Mesenchymal stem cell (in vitro differentiated cells and primary cell): ENCODE measurements around the gene GRIK4.

ENCODE experiments used
- DNase-seq: peaks from one replicate; pipeline ENCODE4 v3.0.0-alpha.2; 2013
- H2AFZ ChIP-seq: one replicate; pipeline ENCODE4 v1.6.1; 2013; ENCODE audit warnings: low read depth, mild to moderate bottlenecking, control low read depth, inconsistent platforms, low read length, moderate library complexity
- H2AK5ac ChIP-seq: 2 replicates; pipeline ENCODE4 v1.6.1; 2013; ENCODE audit warnings: low read length, moderate library complexity, mild to moderate bottlenecking, inconsistent platforms; ENCODE audit not compliant: severe bottlenecking
- H2BK120ac ChIP-seq: one replicate; pipeline ENCODE4 v1.6.1; 2013; ENCODE audit warnings: low read depth, mild to moderate bottlenecking, inconsistent platforms, low read length, moderate library complexity
- H2BK12ac ChIP-seq, 2 experiments: one replicate each; pipeline ENCODE4 v1.6.1; 2013; ENCODE audit warnings: inconsistent platforms in 2 of 2, low read length in 2 of 2, mild to moderate bottlenecking in 2 of 2, moderate library complexity in 2 of 2, control low read depth in 1 of 2
- H2BK15ac ChIP-seq: one replicate; pipeline ENCODE4 v1.6.1; 2013; ENCODE audit warnings: mild to moderate bottlenecking, low read depth, inconsistent platforms; ENCODE audit not compliant: poor library complexity, severe bottlenecking
- H2BK5ac ChIP-seq: 2 replicates; pipeline ENCODE4 v1.6.1; 2013; ENCODE audit warnings: low read depth, mild to moderate bottlenecking, low read length, control low read depth, inconsistent platforms; ENCODE audit not compliant: poor library complexity, severe bottlenecking
- H3K14ac ChIP-seq, 2 experiments: one replicate each; pipeline ENCODE4 v1.6.1; 2013; ENCODE audit warnings: inconsistent platforms in 2 of 2, low read length in 2 of 2, control low read depth in 1 of 2, mild to moderate bottlenecking in 1 of 2, moderate library complexity in 1 of 2
- H3K18ac ChIP-seq, 2 experiments: one replicate each; pipeline ENCODE4 v1.6.1; 2013; ENCODE audit warnings: inconsistent platforms in 2 of 2, low read length in 2 of 2, control low read depth in 1 of 2, low read depth in 1 of 2, mild to moderate bottlenecking in 1 of 2
- H3K23ac ChIP-seq, 2 experiments: one replicate each; pipeline ENCODE4 v1.6.1; 2013; ENCODE audit warnings: inconsistent platforms in 2 of 2, low read length in 2 of 2, mild to moderate bottlenecking in 2 of 2, moderate library complexity in 2 of 2, control low read depth in 1 of 2
- H3K27ac ChIP-seq: 2 replicates; pipeline ENCODE4 v1.5.1; 2013; ENCODE audit warnings: mild to moderate bottlenecking, moderate library complexity, low read length, control low read depth, inconsistent platforms; ENCODE audit not compliant: poor library complexity, severe bottlenecking
- H3K27me3 ChIP-seq, 2 experiments: 2 replicates each; pipeline versions ENCODE4 v1.6.1 to v1.7.0; 2013; ENCODE audit warnings: low read length in 2 of 2, mild to moderate bottlenecking in 2 of 2, moderate library complexity in 2 of 2, control low read depth in 1 of 2, inconsistent platforms in 1 of 2; ENCODE audit not compliant: control insufficient read depth in 1 of 2, insufficient read depth in 1 of 2
- H3K36me3 ChIP-seq, 2 experiments: 2 replicates each; pipeline versions ENCODE4 v1.6.1 to v1.7.0; 2013; ENCODE audit warnings: low read length in 2 of 2, control low read depth in 1 of 2, inconsistent platforms in 1 of 2, low read depth in 1 of 2, mild to moderate bottlenecking in 1 of 2; ENCODE audit not compliant: insufficient read depth in 2 of 2, control insufficient read depth in 1 of 2
- H3K4ac ChIP-seq, 2 experiments: one replicate each; pipeline ENCODE4 v1.6.1; 2013; ENCODE audit warnings: inconsistent platforms in 2 of 2, low read length in 2 of 2, mild to moderate bottlenecking in 2 of 2, moderate library complexity in 2 of 2, control low read depth in 1 of 2, low read depth in 1 of 2
- H3K4me1 ChIP-seq: 2 replicates; pipeline ENCODE4 v1.6.1; 2013; ENCODE audit warnings: low read depth, low read length, control low read depth; ENCODE audit not compliant: control insufficient read depth, insufficient read depth
- H3K4me2 ChIP-seq: 2 replicates; pipeline ENCODE4 v1.6.1; 2013; ENCODE audit warnings: low read length, mild to moderate bottlenecking, inconsistent platforms; ENCODE audit not compliant: poor library complexity, severe bottlenecking
- H3K4me3 ChIP-seq, 2 experiments: 2 replicates each; pipeline versions ENCODE4 v1.5.1 to v1.7.0; 2013; ENCODE audit warnings: low read length in 2 of 2, mild to moderate bottlenecking in 2 of 2, control low read depth in 1 of 2, low read depth in 1 of 2; ENCODE audit not compliant: insufficient read depth in 1 of 2
- H3K79me1 ChIP-seq: replicated peaks from 2 replicates; pipeline ENCODE4 v1.6.1; 2013; ENCODE audit warnings: mild to moderate bottlenecking, control low read depth, low read length, inconsistent platforms; ENCODE audit not compliant: poor library complexity, severe bottlenecking
- H3K9ac ChIP-seq: 2 replicates; pipeline ENCODE4 v1.7.0; 2013; ENCODE audit warnings: mild to moderate bottlenecking, low read length, moderate library complexity
- H3K9me3 ChIP-seq: 2 replicates; pipeline ENCODE4 v1.7.0; 2013; ENCODE audit warnings: mild to moderate bottlenecking, low read length; ENCODE audit not compliant: control insufficient read depth
- H4K8ac ChIP-seq: one replicate; pipeline ENCODE4 v1.6.1; 2013; ENCODE audit warnings: inconsistent platforms, mild to moderate bottlenecking, low read length, moderate library complexity
- H4K91ac ChIP-seq: one replicate; pipeline ENCODE4 v1.6.1; 2013; ENCODE audit warnings: mild to moderate bottlenecking, low read length, inconsistent platforms
- WGBS: methylation state at CpG from one replicate; pipeline ENCODE4 v1.1.7; 2013; ENCODE audit warnings: mixed read lengths; 5-methylcytosine and 5-hydroxymethylcytosine counted together

GRIK4 gene

DNA sequence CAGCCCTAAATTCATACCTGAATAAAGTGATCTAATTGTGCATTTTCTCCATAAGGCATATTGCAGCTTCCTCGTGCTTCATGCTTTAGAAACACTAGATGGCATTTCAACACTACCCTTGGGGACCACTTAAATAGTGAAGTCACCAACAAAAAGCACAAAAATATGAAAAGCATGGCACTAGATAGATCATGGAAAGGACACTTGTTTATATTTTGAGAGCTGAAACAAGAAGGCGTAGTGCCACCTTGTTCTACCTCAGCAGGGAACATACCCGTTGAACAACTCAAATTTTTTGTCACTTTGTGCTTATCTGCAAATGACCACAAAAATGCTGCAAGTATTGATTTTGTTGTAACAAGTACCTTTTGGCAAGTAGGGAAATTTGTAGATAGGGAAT lies 521.0 kb downstream of the GRIK4 start:
- no peaks in the 10 kb centered on the region for H3K36me3 ChIP-seq
- no peak overlapping the region for H2AFZ ChIP-seq
- H2BK5ac ChIP-seq = no peak overlapping the region
- no peak overlapping the region for H3K9ac ChIP-seq
- H3K4me3 ChIP-seq = no peak overlapping the region
- H3K4ac ChIP-seq = no peak overlapping the region
- no peak overlapping the region for H2AK5ac ChIP-seq
- H3K9me3 ChIP-seq = no peaks in the 10 kb centered on the region
- 92% methylated on average over 3 of the region's 3 CpGs for whole genome bisulfite sequencing
- H3K14ac ChIP-seq = no peak overlapping the region
- no peak overlapping the region for H4K91ac ChIP-seq
- no peak overlapping the region for H4K8ac ChIP-seq
- H3K27ac ChIP-seq = no peak overlapping the region
- no peak for DNase-seq
- H3K27me3 ChIP-seq = no peaks in the 10 kb centered on the region
- no peak overlapping the region for H3K4me2 ChIP-seq
- no peak overlapping the region for H2BK120ac ChIP-seq
- no peak overlapping the region for H3K18ac ChIP-seq
- H3K4me1 ChIP-seq = no peaks in the 10 kb centered on the region
- H2BK15ac ChIP-seq = no peak overlapping the region
- peaks cover 20% of the 10 kb centered on the region for H3K79me1 ChIP-seq
- no peak overlapping the region for H3K23ac ChIP-seq
- no peak overlapping the region for H2BK12ac ChIP-seq

DNA sequence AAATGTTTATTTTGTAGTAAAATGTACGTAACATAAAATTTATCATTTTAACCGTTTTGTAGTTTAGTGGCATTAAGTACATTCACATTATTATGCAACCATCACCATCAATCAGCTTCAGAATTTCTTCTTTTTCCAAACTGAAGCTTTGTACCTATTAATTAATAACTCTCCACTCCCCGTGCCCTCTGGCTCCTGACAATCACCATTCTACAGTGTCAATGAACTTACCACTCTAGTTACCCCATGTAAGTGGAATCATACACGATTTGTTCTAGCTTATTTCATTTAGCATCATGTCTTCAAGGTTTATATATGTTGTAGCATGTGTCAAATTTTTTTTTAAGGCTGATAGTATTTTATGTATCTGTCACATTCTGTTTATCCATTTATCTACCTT lies 522.1 kb downstream of the GRIK4 start:
- Histone ChIP-seq H3K4me3 (no peak overlapping the region), H2BK5ac (no peak overlapping the region)

DNA sequence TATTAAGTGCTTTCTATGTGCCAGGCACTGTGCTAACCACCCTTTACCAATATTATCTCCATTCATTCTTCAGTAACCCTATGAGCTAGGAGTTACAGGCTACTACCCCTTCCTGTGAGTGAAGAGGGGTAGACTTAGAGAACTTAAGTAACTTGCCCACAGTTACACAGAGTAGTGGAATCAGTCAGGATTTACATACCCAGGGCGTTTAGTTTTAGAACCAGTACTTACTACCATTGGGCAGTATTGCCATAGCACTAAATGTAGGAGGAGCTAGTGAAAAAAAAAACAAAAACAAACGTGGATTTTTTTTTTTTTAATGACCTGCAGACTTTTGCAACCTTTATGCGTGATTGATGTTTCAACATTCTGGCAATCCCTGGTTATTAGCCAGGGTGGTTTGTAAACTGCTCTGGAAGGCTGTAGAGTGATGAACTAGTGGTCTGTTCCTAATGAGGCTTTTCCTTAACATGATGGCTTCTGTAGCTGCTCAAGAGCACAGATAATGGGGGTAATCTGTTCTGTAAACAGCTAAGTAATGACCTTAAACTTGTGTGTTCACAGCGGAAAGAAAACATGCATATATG lies 523.7 kb downstream of the GRIK4 start:
- H3K4ac ChIP-seq = no peak overlapping the region
- H2BK12ac ChIP-seq = no peak overlapping the region
- H3K36me3 ChIP-seq = peaks cover 0 to 4% of the 10 kb centered on the region in 2 experiments
- H3K9ac ChIP-seq = no peak overlapping the region
- no peak overlapping the region for H3K23ac ChIP-seq
- H2BK5ac ChIP-seq = no peak overlapping the region
- H3K9me3 ChIP-seq = no peaks in the 10 kb centered on the region
- no peak overlapping the region for H4K8ac ChIP-seq
- H3K27ac ChIP-seq = no peak overlapping the region
- DNase-seq = peak; percentile 62
- no peak overlapping the region for H3K14ac ChIP-seq
- H3K4me3 ChIP-seq = no peak overlapping the region
- H4K91ac ChIP-seq = no peak overlapping the region
- H3K27me3 ChIP-seq = no peaks in the 10 kb centered on the region
- H3K4me1 ChIP-seq = peaks cover 1% of the 10 kb centered on the region
- no peak overlapping the region for H2BK15ac ChIP-seq
- WGBS = 57% methylated on average over 3 of the region's 4 CpGs
- no peak overlapping the region for H2BK120ac ChIP-seq
- H3K18ac ChIP-seq = no peak overlapping the region
- H2AFZ ChIP-seq = no peak overlapping the region
- H2AK5ac ChIP-seq = no peak overlapping the region
- peaks cover 15% of the 10 kb centered on the region for H3K79me1 ChIP-seq
- no peak overlapping the region for H3K4me2 ChIP-seq

More for the DNA sequence above, 522.1 kb downstream of the GRIK4 start:
- peaks cover 16% of the 10 kb centered on the region for H3K79me1 ChIP-seq
- no peak overlapping the region for H2BK12ac ChIP-seq
- H2BK120ac ChIP-seq = no peak overlapping the region
- no peak overlapping the region for H3K4ac ChIP-seq
- H3K27ac ChIP-seq = no peak overlapping the region
- H2BK15ac ChIP-seq = no peak overlapping the region
- no peak overlapping the region for H4K91ac ChIP-seq
- H2AK5ac ChIP-seq = no peak overlapping the region
- 100% methylated on average over 3 of the region's 4 CpGs for WGBS
- no peaks in the 10 kb centered on the region for H3K27me3 ChIP-seq
- no peak overlapping the region for H3K23ac ChIP-seq
- DNase-seq = no peak
- H3K9me3 ChIP-seq = no peaks in the 10 kb centered on the region
- no peak overlapping the region for H3K9ac ChIP-seq
- no peak overlapping the region for H3K14ac ChIP-seq
- peaks cover 1% of the 10 kb centered on the region for H3K4me1 ChIP-seq
- H3K36me3 ChIP-seq = no peaks in the 10 kb centered on the region
- no peak overlapping the region for H2AFZ ChIP-seq
- no peak overlapping the region for H3K4me2 ChIP-seq
- H3K18ac ChIP-seq = no peak overlapping the region
- no peak overlapping the region for H4K8ac ChIP-seq

DNA sequence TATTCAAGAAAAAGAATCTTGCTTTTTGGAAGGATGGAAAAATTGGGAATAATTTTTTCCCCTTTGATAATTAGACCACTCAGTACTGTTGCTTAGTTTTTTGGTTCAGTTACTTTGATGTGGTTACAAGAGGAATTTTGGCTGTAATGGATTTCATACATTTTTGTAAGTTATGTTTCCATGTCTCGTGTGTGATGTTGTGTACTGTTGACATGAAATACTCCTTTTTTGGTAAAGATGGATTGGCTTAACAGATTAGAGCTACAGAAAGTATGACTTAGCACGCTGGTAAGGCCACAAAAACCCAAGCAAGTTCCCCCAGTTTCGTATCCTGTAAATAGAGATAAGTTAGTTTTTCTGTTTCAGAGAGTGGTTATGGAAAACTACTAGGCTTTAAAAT lies 524.2 kb downstream of the GRIK4 start:
- Histone ChIP-seq H3K4me1 (peaks cover 1% of the 10 kb centered on the region), H3K4me2 (no peak overlapping the region), H3K9me3 (no peaks in the 10 kb centered on the region), H2BK5ac (no peak overlapping the region), H2BK120ac (no peak overlapping the region), H4K8ac (no peak overlapping the region), H2BK12ac (no peak overlapping the region), H2BK15ac (no peak overlapping the region), H4K91ac (no peak overlapping the region), H3K14ac (no peak overlapping the region), H3K27me3 (no peaks in the 10 kb centered on the region), H3K4me3 (no peak overlapping the region), H3K27ac (no peak overlapping the region), H3K4ac (no peak overlapping the region), H2AFZ (no peak overlapping the region), H3K18ac (no peak overlapping the region), H3K23ac (no peak overlapping the region), H3K9ac (no peak overlapping the region), H3K36me3 (peaks cover 0 to 4% of the 10 kb centered on the region in 2 experiments), H3K79me1 (peaks cover 15% of the 10 kb centered on the region), H2AK5ac (no peak overlapping the region)
- 71% methylated on average over 3 of the region's 3 CpGs for WGBS
- peak; percentile 54 for DNase-seq
